Stimulated activated CD8-positive, alpha-beta memory T cell treated with anti-CD3 and anti-CD28 coated beads, Interleukin-7, amount 100 ng/mL, for 24 hours (primary cell): ENCODE measurements around the gene MS4A6A.
"Not testable (repeated sequence)": the region's sequence is repeated elsewhere in the genome, so short reads cannot be mapped to it uniquely, and the experiment has no call there.

Source experiments
- DNase-seq: peaks from one replicate; pipeline ENCODE4 v3.0.0-alpha.2; 2020; ENCODE audit warnings: low read depth

The MS4A6A gene

GRCh38 chr11:60182541-60183330 is at the start of gene MS4A6A:
MS4A6A (minus strand) TSS chr11:60183083; CDS start chr11:60181727, 1,356 bp downstream.
- DNase-seq = no peak

- DNase-seq = no peak
Observed at GRCh38 chr11:60230681-60231080, 47.8 kb upstream of the MS4A6A start.

DNA sequence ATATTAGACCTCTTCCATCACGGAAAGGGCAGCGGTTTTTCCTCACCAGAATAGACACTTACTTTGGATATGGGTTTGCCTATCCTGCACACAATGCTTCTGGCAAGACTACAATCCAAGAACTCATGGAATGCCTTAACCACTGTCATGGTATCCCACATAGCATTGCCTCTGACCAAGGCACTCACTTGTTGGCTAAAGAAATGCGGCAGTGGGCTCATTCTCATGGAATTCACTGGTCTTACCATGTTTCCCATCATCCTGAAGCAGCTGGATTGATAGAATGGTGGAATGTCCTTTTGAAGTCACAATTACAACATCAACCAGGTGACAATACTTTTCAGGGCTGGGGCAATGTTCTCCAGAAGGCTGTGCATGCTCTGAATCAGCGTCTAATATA is 39.3 kb upstream of the MS4A6A start:
- no peak for DNase-seq

DNA sequence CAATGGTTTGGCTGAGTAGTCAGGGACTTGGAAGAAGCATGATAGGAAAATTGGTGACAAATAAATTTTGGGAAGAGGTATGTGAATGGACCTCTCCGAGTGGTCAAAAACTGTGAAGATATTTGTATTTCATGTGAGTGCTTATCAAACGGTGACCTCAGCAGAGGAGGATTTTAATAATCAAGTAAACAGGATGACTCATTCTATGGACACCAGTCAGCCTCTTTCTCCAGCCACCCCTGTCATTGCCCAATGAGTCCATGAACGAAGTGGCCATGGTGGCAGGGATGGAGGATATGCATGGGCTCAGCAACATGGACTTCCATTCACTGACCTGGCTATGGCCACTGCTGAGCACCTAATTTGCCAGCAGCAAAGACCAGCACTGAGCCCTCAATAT is 38.8 kb upstream of the MS4A6A start:
- no peak for DNase-seq

DNA sequence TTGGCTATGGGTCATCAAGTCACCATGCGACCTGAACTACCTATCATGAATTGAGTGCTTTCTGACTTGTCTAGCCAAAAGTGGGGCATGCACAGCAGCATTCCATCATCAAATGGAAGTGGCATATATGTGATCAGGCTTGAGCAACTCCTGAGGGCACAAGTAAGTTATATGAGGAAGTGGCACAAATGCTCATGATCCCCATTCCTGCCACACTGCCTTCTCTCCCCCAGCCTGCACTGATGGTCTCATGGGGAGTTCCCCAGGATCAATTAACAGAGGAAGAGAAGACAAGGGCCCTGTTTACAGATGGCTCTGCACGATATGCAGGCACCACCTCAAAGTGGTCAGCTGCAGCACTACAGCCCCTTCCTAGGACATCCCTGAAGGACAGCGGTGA is 38.3 kb upstream of the MS4A6A start:
- no peak for DNase-seq

DNA sequence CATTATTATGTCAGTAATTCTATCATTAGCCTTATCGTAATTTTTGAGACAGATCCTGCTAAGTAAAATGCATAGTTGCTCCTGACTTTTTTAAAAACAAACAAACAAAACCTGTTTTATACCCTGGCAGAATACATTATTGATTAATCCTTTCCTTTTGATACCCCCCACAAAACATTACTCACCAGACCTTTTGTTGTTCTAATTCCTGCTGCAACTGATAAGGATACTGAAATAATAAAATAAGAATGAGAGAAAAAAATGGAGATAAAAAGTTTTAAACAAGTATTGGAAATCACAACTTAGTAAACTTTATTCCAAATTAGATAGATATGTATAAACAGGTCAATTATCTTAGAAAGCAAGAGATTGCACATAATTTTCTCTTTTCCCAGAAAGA is 31.5 kb upstream of the MS4A6A start:
- DNase-seq = no peak

GRCh38 chr11:60211206-60211605 is 28.3 kb upstream of the MS4A6A start:
- DNase-seq = no peak

- no peak for DNase-seq
Observed at GRCh38 chr11:60209977-60210376, 27.1 kb upstream of the MS4A6A start.

- no peak for DNase-seq
Observed at GRCh38 chr11:60208951-60209350, 26.1 kb upstream of the MS4A6A start.

DNA sequence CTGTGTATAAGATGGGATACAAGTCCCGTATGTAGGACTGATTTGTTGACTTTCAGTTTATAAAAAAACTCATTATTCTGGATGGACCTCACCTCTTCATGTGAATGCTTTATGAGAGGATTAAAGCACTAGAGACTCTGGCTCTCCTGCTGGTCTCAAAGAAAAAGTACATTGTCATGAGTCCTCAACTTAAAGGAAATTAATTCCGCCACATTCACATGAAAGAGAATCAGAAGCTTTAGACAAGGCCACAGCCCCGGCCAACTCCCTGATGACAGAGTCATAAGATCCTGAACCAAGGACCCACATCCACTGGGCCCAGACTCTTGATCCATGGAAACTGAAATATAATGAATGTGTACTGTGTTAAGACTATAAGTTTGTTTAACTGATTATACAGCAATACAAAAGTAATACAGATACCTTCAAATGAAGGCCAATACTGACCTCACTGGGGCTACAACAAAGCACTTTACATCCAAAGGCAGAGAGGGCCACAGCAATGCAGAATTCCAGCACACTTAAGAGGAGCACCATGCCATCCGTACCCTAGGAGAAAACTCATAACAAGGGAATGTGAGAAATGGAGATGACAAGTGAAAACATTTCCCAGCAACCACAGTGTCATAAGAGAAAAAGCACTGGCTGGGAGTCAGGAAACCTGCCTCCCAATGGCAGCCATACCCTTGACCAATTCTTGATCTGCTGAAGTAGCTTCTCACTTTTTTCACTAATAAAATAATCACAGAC is 25.4 kb upstream of the MS4A6A start:
- DNase-seq = no peak

- DNase-seq = no peak
Observed at GRCh38 chr11:60206616-60207015, 23.7 kb upstream of the MS4A6A start.

GRCh38 chr11:60204922-60205321 is 22.0 kb upstream of the MS4A6A start:
- DNase-seq = no peak

- not testable (repeated sequence) for DNase-seq
Observed at GRCh38 chr11:60201334-60201733, 18.5 kb upstream of the MS4A6A start.

- DNase-seq = no peak
Observed at GRCh38 chr11:60197442-60197841, 14.6 kb upstream of the MS4A6A start.

GRCh38 chr11:60195923-60196368 is 13.1 kb upstream of the MS4A6A start:
- no peak for DNase-seq

- DNase-seq = no peak
Observed at GRCh38 chr11:60194511-60194910, 11.6 kb upstream of the MS4A6A start.

GRCh38 chr11:60193687-60194433 is 11.0 kb upstream of the MS4A6A start:
- peak; percentile 41 for DNase-seq

DNA sequence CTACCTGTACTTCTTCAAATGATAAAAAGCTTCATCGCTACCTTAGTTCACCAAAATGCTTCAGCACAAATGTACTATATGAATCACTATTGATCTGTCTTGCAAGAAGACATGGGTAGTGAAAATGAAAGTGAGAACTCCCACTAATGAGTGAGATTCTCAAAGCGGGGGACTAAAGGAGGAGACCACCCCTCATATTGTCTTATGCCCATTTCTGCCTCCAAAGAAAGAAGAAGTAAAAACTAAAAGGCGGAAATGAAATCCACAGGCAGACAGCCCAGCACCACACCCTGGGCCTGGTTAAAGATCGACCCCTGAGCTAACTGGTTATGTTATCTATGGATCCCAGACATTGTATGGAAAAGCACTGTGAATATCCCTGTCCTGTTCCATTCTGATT is 9.7 kb upstream of the MS4A6A start:
- DNase-seq = not testable (repeated sequence)

DNA sequence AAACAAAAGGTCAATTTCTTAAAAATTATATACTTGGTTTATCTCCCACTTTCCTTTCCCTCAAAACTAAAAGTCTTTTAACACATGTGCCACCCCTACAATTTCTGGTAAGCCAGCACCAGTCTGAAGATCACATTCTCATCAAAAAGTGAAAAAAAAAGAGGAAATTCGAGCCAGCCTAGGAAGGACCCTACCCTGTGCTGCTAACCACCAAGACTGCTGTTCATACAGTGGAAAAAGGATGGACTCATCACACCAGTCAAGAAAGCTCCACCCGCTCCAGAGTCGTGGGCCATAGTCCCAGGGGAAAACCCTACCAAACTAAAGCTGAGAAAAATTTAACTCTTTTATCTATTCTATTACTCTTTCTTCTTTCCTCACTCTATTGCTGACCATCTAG is 5.6 kb upstream of the MS4A6A start:
- not testable (repeated sequence) for DNase-seq

DNA sequence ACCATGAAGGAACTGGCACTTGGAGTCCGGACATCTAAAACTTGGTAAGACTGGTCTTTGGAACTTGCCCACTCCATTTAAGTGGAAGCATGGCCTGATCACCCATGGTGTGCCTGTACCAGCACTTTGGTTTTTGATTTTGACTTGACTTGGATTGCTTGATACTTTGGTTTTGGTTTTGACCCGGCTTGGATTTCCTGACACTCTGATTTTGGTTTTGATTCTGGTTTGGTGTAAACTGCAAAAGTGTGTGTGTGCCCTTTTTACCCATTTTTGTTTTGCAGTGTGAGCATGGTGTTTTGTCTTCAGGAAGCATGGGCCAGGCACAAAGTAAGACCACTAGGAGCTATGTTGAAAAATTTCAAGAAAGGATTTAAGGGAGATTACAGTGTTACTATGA is 3.2 kb upstream of the MS4A6A start:
- not testable (repeated sequence) for DNase-seq

DNA sequence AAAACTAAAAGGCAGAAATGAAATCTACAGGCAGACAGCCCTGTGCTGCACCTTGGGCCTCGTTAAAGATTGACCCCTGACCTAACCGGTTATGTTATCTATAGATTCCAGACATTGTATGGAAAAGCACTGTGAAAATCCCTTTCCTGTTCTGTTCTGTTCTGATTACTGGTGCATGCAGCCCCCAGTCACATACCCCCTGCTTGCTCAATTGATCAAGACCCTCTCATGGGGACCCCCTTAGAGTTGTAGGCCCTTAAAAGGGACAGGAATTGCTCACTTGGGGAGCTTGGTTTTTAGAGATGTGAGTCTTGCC is 2.6 kb upstream of the MS4A6A start:
- DNase-seq = not testable (repeated sequence)

DNA sequence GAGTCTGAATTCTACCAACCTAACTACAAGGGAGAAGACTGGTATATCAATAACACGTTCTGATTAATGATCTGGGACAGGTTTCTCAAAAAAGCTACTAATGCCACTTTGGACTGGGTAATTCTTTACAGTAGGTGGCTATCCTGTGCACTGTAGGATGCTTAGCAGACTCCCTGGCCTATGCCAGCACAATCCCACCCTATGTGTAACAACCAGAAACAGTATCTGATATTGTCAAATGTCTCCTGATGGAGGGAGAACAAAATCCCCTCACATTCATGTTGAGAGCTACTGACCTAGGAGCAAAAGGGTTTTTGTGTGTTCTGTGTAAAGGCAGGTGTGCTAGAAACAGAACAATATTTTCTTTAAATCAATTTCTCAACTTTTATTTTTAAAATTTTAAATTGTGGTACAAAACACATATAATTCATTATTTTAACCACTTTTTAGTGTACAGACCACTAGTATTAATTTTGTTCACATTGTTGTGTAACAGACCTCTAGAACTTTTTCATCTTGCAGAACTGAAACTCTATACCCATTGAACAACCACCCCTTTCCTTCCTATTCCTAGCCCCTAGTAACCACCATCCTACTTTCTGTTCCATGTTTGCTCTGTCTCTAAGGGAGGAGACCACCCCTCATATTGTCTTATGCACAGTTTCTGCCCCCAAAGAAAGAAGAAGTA is 2.1 kb upstream of the MS4A6A start:
- no peak for DNase-seq
